Neural progenitor cell (in vitro differentiated cells): ENCODE measurements around the gene ZDHHC13. TPM values are rescaled to one million over a fixed set of nuclear protein-coding genes. Genes with fewer than 3 reads are reported as not detected.

Experiments used
- DNase-seq: peaks from one replicate; pipeline ENCODE4 v3.0.0-alpha.2; 2016; ENCODE audit warnings: low spot score
- H2AFZ ChIP-seq: fragments of 200-600 bp; sonication (generic); replicated peaks from 2 replicates; pipeline ENCODE4 v1.6.1; 2016; ENCODE audit warnings: antibody characterized with exemption
- H3F3A ChIP-seq: fragments of 200-600 bp; sonication (generic); 2 replicates; pipeline ENCODE4 v1.6.1; 2016; ENCODE audit warnings: antibody characterized with exemption, low read depth
- H3K27ac ChIP-seq: fragments of 200-600 bp; sonication (generic); 2 replicates; pipeline ENCODE4 v1.5.1; 2016; ENCODE audit warnings: mild to moderate bottlenecking
- H3K27me3 ChIP-seq: fragments of 200-600 bp; sonication (generic); 2 replicates; pipeline ENCODE4 v1.6.1; 2016; ENCODE audit warnings: mild to moderate bottlenecking, moderate library complexity
- H3K36me3 ChIP-seq: fragments of 200-600 bp; sonication (generic); 2 replicates; pipeline ENCODE4 v1.5.1; 2016
- H3K4me1 ChIP-seq: fragments of 200-600 bp; sonication (generic); 2 replicates; pipeline ENCODE4 v1.6.1; 2016; ENCODE audit warnings: mixed run types
- H3K4me2 ChIP-seq: fragments of 200-600 bp; sonication (generic); 2 replicates; pipeline ENCODE4 v1.6.1; 2016
- H3K4me3 ChIP-seq: fragments of 200-600 bp; sonication (generic); 2 replicates; pipeline ENCODE4 v1.5.1; 2016
- H3K79me2 ChIP-seq: fragments of 200-600 bp; sonication (generic); 2 replicates; pipeline ENCODE4 v1.6.1; 2016; ENCODE audit warnings: low read depth
- H3K9ac ChIP-seq: fragments of 200-600 bp; sonication (generic); 2 replicates; pipeline ENCODE4 v1.6.1; 2016
- H3K9me3 ChIP-seq: fragments of 200-600 bp; sonication (generic); 2 replicates; pipeline ENCODE4 v1.5.1; 2016; ENCODE audit warnings: low read depth
- H4K20me1 ChIP-seq: fragments of 200-600 bp; sonication (generic); 2 replicates; pipeline ENCODE4 v1.6.1; 2016; ENCODE audit warnings: low read depth
- H3K27ac Mint-ChIP-seq: 3 replicates; pipeline ENCODE4 v1.8.0; 2021; ENCODE audit warnings: mixed read lengths
- H3K27me3 Mint-ChIP-seq: 2 replicates; pipeline ENCODE4 v1.8.0; 2022; ENCODE audit warnings: low read depth, mild to moderate bottlenecking, inconsistent platforms, moderate library complexity, mixed read lengths; ENCODE audit not compliant: insufficient read depth
- H3K36me3 Mint-ChIP-seq: 3 replicates; pipeline ENCODE4 v1.8.0; 2021; ENCODE audit warnings: mixed read lengths
- H3K4me1 Mint-ChIP-seq: 3 replicates; pipeline ENCODE4 v1.8.0; 2021; ENCODE audit warnings: mixed read lengths
- H3K4me3 Mint-ChIP-seq: 3 replicates; pipeline ENCODE4 v1.8.0; 2021; ENCODE audit warnings: mild to moderate bottlenecking, moderate library complexity, mixed read lengths
- H3K9me3 Mint-ChIP-seq: 3 replicates; pipeline ENCODE4 v1.8.0; 2020; ENCODE audit warnings: mixed read lengths
- CTCF ChIP-seq: fragments of 200-600 bp; sonication (generic); IDR thresholded peaks from 2 replicates; pipeline ENCODE4 v1.5.1; 2017; ENCODE audit warnings: antibody characterized with exemption, mild to moderate bottlenecking
- EZH2 ChIP-seq: fragments of 200-600 bp; sonication (generic); IDR thresholded peaks from 2 replicates; pipeline ENCODE4 v1.6.1; 2017; ENCODE audit warnings: antibody characterized with exemption, mild to moderate bottlenecking, moderate library complexity
- EZH2phosphoT487 ChIP-seq: fragments of 200-600 bp; sonication (generic); IDR thresholded peaks from 2 replicates; pipeline ENCODE4 v1.6.1; 2017; ENCODE audit warnings: antibody characterized with exemption
- total RNA-seq: library from RNA; depleted of rRNA; stranded (reverse); fragments of >200 nt; gene quantifications from 2 replicates; pipeline ENCODE4 v1.2.3, GENCODE V29; 2015; ENCODE audit warnings: low replicate concordance

Gene ZDHHC13
- total RNA-seq, 1 donor from 2014 or later, result 43.4 TPM

DNA sequence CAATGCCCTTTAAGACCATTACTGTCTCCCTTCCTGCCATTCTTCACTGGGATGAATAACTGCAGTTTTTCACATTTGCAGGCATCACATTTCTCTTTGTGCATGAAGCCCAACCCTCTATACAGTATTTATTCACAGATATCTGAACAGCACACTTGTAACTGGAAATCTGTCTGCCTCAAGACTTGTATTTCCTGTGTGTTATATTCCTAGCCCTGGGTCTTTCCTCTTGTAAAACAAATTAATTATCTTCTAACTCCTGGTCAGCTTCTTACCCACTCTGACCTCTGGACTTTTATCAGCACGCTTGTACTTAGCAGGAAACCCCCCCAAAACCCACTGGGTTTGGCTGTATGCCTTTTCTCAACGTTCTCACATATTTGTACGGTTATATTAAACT is 82.8 kb downstream of the ZDHHC13 start:
- Histone ChIP-seq H2AFZ (no peak overlapping the region), H3K79me2 (no peaks in the 10 kb centered on the region), H3K27me3 (no peaks in the 10 kb centered on the region), H3K4me2 (no peak overlapping the region), H3K4me1 (no peaks in the 10 kb centered on the region), H3K36me3 (no peaks in the 10 kb centered on the region), H3F3A (no peaks in the 10 kb centered on the region), H3K27ac (no peak overlapping the region), H3K9ac (no peak overlapping the region), H4K20me1 (no peaks in the 10 kb centered on the region), H3K4me3 (no peak overlapping the region), H3K9me3 (no peaks in the 10 kb centered on the region)
- Mint-ChIP-seq H3K4me1 (peaks cover 2% of the 10 kb centered on the region), H3K27me3 (peaks cover 9% of the 10 kb centered on the region), H3K36me3 (no peaks in the 10 kb centered on the region), H3K27ac (no peak overlapping the region), H3K9me3 (peaks cover 3% of the 10 kb centered on the region), H3K4me3 (no peak overlapping the region)
- DNase-seq, result no peak
- TF ChIP-seq CTCF, result no peak
- no peak for TF ChIP-seq EZH2phosphoT487
- no peak for TF ChIP-seq EZH2

DNA sequence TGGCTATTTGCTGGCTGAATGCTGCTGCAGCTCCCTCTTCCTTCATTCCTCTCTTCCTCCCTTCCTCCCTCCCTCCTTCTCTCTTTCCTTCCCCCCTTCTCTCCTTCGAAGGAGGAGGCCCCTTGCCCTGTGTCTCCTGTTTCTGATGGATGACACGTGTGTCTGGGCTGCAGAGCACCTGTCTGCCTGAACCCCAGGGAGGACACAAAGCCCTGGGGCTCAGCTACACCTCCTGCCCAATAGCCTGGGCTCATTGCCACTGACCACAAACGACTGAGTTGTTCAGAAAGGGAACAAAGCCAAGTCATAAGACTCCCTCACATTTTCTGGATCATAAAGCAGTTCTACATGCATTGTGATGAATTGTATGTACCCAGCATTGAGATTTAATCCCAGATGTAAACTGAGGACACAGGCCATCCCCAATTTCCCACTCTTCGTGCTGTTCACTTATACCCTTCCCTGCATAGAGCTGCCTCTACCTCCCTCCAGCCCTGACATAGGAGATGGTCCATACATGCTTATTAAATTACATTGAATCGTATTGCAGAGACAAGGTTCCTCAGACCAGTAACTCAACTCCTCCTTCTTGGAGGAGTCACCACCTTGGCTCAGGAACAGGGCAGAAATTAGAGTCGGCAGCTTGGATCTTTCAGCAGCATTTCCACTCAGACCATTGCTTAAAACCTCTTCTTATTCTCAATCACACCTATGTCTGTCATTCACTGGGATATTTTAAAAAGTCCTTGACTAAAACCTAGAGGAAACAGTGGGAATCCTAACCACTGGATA is 83.6 kb downstream of the ZDHHC13 start:
- Mint-ChIP-seq H3K4me3 (no peak overlapping the region), H3K9me3 (peaks cover 3% of the 10 kb centered on the region), H3K4me1 (no peaks in the 10 kb centered on the region), H3K27me3 (peaks cover 9% of the 10 kb centered on the region), H3K27ac (no peak overlapping the region), H3K36me3 (no peaks in the 10 kb centered on the region)
- H3K9ac ChIP-seq, result no peak overlapping the region
- H3K9me3 ChIP-seq, result no peaks in the 10 kb centered on the region
- H2AFZ ChIP-seq, result no peak overlapping the region
- H3K79me2 ChIP-seq, result no peaks in the 10 kb centered on the region
- no peaks in the 10 kb centered on the region for H3F3A ChIP-seq
- no peaks in the 10 kb centered on the region for H4K20me1 ChIP-seq
- TF ChIP-seq EZH2, result no peak
- no peaks in the 10 kb centered on the region for H3K4me1 ChIP-seq
- no peaks in the 10 kb centered on the region for H3K27me3 ChIP-seq
- no peak overlapping the region for H3K27ac ChIP-seq
- DNase-seq, result no peak
- H3K36me3 ChIP-seq, result no peaks in the 10 kb centered on the region
- no peak overlapping the region for H3K4me2 ChIP-seq
- H3K4me3 ChIP-seq, result no peak overlapping the region

DNA sequence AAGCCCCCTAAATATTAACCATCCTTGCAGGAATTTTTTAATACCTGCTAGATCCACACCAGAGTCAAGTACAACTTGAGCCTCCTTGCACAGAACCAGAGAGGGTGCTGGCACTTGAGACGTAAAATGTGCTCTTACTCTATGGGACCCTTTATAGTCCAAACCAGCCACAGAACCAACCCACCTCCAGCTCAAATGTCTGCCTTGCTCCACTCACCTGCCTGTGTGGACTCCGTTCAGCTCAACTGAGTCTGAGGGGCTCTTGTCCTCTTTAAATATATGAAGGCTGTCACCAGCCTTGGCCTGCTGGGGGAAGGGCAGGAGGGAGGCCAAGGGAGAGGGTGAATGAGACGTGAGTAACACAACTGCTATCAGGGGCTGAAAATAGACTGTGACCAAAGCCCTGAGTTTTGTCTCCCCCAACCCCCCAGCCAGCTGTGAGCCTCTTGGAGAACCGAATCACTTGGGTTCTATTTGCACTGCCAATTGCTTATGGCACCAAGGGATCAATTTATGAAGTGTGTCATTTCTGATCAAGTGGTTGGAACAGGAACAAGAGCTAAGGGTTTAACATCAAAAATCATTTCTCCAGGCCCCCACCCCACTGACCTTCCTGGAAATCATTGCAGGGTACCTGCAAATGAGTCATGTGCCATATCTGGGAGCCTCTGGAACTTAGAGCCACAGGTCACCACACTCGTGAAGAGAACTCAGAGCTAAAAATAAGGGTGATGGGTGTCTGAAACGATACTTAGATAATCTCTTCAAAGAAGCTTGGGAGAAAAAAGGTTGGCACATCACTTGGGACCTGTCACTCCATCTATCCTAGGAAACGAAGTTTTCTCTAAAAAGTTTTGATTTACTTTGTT is 85.0 kb downstream of the ZDHHC13 start, which contains the start of gene CSRP3:
CSRP3 (minus strand) TSS at position 247 of the 869 bp plus-strand sequence. CDS start 9,535 bp downstream, outside the sequence.
- Histone ChIP-seq H3K9ac (no peak within 1 kb of the TSS), H3F3A (no peaks in the 10 kb centered on the region), H3K4me3 (no peak within 1 kb of the TSS), H4K20me1 (no peaks in the 10 kb centered on the region), H3K4me1 (peaks cover 1% of the 10 kb centered on the region), H3K27me3 (no peaks in the 10 kb centered on the region), H3K79me2 (no peaks in the 10 kb centered on the region), H3K4me2 (no peak within 1 kb of the TSS), H2AFZ (no peak within 1 kb of the TSS), H3K27ac (no peak within 1 kb of the TSS), H3K36me3 (no peaks in the 10 kb centered on the region), H3K9me3 (no peaks in the 10 kb centered on the region)
- no peak for DNase-seq
- no peak for TF ChIP-seq CTCF
- TF ChIP-seq EZH2phosphoT487, result no peak
- Mint-ChIP-seq H3K27ac (no peak within 1 kb of the TSS), H3K27me3 (peaks cover 4% of the 10 kb centered on the region), H3K36me3 (no peaks in the 10 kb centered on the region), H3K9me3 (peaks cover 3% of the 10 kb centered on the region), H3K4me1 (no peaks in the 10 kb centered on the region), H3K4me3 (no peak within 1 kb of the TSS)
